A673 (cell line): ENCODE results near the gene SHLD2. TPM values are rescaled to one million over a fixed set of nuclear protein-coding genes. Genes with fewer than 3 reads are reported as not detected.
"Not testable (repeated sequence)": the region's sequence is repeated elsewhere in the genome, so short reads cannot be mapped to it uniquely, and the experiment has no call there.

Experiments used
- BruUV-seq: library from RNA; stranded (reverse); fragments of 400-500 nt; replicated peaks from 2 replicates; lab custom pipeline; 2021; lab: Mats Ljungman, UMichigan
- CTCF ChIA-PET: fragments of 300-600 bp; sonication (Branson Sonifier 250); formaldehyde crosslinking; loops from one replicate; lab custom pipeline; 2022; ENCODE audit warnings: antibody characterized with exemption; lab: Charles Lee
- POLR2A ChIA-PET: fragments of 300-600 bp; sonication (Branson Sonifier 250); formaldehyde crosslinking; loops from one replicate; lab custom pipeline; 2022; ENCODE audit warnings: antibody characterized with exemption; ENCODE audit not compliant: low non-redundant PET; lab: Charles Lee
- DNase-seq: peaks from one replicate; pipeline ENCODE4 v3.0.0-alpha.2; 2015; ENCODE audit warnings: low spot score
- H3K27ac ChIP-seq: fragments of 200-600 bp; sonication (generic); 2 replicates; pipeline ENCODE4 v1.5.1; 2016; ENCODE audit warnings: mixed run types, low read depth, mild to moderate bottlenecking, mixed read lengths, antibody characterized with exemption, low read length; ENCODE audit not compliant: poor library complexity, severe bottlenecking
- H3K27me3 ChIP-seq: fragments of 200-600 bp; sonication (generic); replicated peaks from 2 replicates; pipeline ENCODE4 v1.6.1; 2017; ENCODE audit warnings: mixed run types, low read depth, mild to moderate bottlenecking, mixed read lengths, antibody characterized with exemption, low read length; ENCODE audit not compliant: insufficient read depth, poor library complexity
- H3K36me3 ChIP-seq: fragments of 200-600 bp; sonication (generic); 2 replicates; pipeline ENCODE4 v1.6.1; 2016; ENCODE audit warnings: mixed run types, mild to moderate bottlenecking, mixed read lengths, antibody characterized with exemption, low read length; ENCODE audit not compliant: insufficient read depth, poor library complexity, severe bottlenecking
- H3K4me1 ChIP-seq: fragments of 200-600 bp; sonication (generic); 2 replicates; pipeline ENCODE4 v1.6.1; 2017; ENCODE audit warnings: mixed run types, mild to moderate bottlenecking, mixed read lengths, antibody characterized with exemption, low read length; ENCODE audit not compliant: insufficient read depth, poor library complexity, severe bottlenecking
- H3K4me3 ChIP-seq: fragments of 200-600 bp; sonication (generic); 2 replicates; pipeline ENCODE4 v1.5.1; 2016; ENCODE audit warnings: low read depth, mixed run types, mild to moderate bottlenecking, mixed read lengths, low read length; ENCODE audit not compliant: poor library complexity, severe bottlenecking
- H3K9me3 ChIP-seq: fragments of 200-600 bp; sonication (generic); 2 replicates; pipeline ENCODE4 v1.6.1; 2016; ENCODE audit warnings: mixed run types, low read depth, mild to moderate bottlenecking, mixed read lengths, antibody characterized with exemption, low read length; ENCODE audit not compliant: poor library complexity, severe bottlenecking
- CTCF ChIP-seq: fragments of 300-800, 200-600 bp; sonication (generic); conservative IDR thresholded peaks from 2 replicates; pipeline ENCODE4 v1.5.1; 2017; ENCODE audit warnings: low read depth, mild to moderate bottlenecking, antibody characterized with exemption, low read length, moderate library complexity, mixed read lengths
- EZH2 ChIP-seq: fragments of 200-600 bp; sonication (generic); IDR thresholded peaks from 2 replicates; pipeline ENCODE4 v1.6.1; 2017; ENCODE audit warnings: borderline replicate concordance, low read depth, mild to moderate bottlenecking, mixed read lengths, antibody characterized with exemption, low read length; ENCODE audit not compliant: poor library complexity, severe bottlenecking
- intact Hi-C: fragments of 100-400 bp; cut with micrococcal nuclease; formaldehyde crosslinking; loops from one replicate; pipeline ENCODE4 v1.10.0; 2022; ENCODE audit not compliant: unreplicated experiment
- total RNA-seq: library from RNA; stranded (reverse); gene quantifications from 2 replicates; pipeline ENCODE4 v1.2.3, GENCODE V29; 2021

SHLD2 gene
- total RNA-seq, 1 experiment from 2014 or later: 36.7 TPM

GRCh38 chr10:87068281-87068680 is 26.7 kb upstream of the SHLD2 start:
- TF ChIP-seq CTCF: no peak
- Histone ChIP-seq H3K27me3 (no peaks in the 10 kb centered on the region), H3K4me1 (peaks cover 22% of the 10 kb centered on the region), H3K36me3 (peaks cover 20% of the 10 kb centered on the region), H3K4me3 (no peak overlapping the region), H3K9me3 (no peaks in the 10 kb centered on the region), H3K27ac (no peak overlapping the region)
- intact Hi-C loops: no loop called here
- no peak for DNase-seq
- no TSS peak for BruUV-seq
- ChIA-PET POLR2A (no interaction called here), CTCF (no interaction called here)

GRCh38 chr10:87072449-87072848 is 22.6 kb upstream of the SHLD2 start:
- DNase-seq: no peak
- H3K27me3 ChIP-seq: no peaks in the 10 kb centered on the region
- H3K36me3 ChIP-seq: peaks cover 30% of the 10 kb centered on the region
- no TSS peak for BruUV-seq
- H3K9me3 ChIP-seq: no peaks in the 10 kb centered on the region
- POLR2A ChIA-PET: no interaction called here
- CTCF ChIA-PET: no interaction called here
- H3K27ac ChIP-seq: no peak overlapping the region
- intact Hi-C loops: no loop called here
- no peak overlapping the region for H3K4me3 ChIP-seq
- TF ChIP-seq EZH2: no peak
- TF ChIP-seq CTCF: no peak
- no peaks in the 10 kb centered on the region for H3K4me1 ChIP-seq

GRCh38 chr10:87076421-87076820 is 18.6 kb upstream of the SHLD2 start:
- H3K9me3 ChIP-seq, H3K4me1 ChIP-seq, H3K4me3 ChIP-seq, CTCF ChIA-PET, H3K27me3 ChIP-seq, POLR2A ChIA-PET, BruUV-seq, H3K27ac ChIP-seq, DNase-seq, intact Hi-C loops: not testable (repeated sequence)
- peaks cover 22% of the 10 kb centered on the region for H3K36me3 ChIP-seq

DNA sequence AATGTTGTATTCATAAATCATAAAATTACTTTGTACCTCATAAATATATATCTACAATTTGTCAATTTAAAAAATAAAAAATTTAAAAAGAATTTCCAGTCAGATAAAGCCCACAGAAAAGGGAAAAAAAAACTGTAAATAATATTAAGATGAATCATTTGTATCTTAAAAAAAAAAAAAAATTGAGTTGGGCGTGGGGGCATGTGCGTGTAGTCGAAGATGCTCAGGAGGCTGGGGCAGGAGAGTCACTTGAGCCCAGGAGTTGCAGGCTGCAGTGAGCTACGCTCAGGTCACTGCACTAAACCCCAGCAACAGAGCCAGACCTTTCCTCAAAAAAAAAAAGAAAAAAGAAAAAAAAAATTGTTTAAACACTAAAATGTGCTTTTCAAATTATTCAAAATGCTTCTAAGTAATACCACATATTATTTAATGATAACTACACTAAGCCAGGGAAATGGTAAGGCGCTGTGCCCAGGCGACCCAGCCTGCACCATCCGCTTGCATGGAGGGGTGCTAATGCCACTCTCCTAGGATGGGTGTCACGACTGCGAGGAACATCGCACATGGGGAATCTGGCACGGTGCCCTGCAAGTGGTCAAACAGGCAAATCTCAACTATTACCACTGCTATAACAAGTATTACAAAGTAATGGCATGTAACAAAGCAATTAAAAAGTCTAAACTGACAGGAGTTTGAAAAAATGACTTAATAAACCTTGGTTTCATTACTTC is 15.7 kb upstream of the SHLD2 start:
- Histone ChIP-seq H3K27me3 (no peaks in the 10 kb centered on the region), H3K9me3 (no peaks in the 10 kb centered on the region), H3K4me1 (peaks cover 17% of the 10 kb centered on the region), H3K36me3 (peaks cover 13% of the 10 kb centered on the region), H3K4me3 (no peak overlapping the region), H3K27ac (no peak overlapping the region)
- no peak for TF ChIP-seq CTCF
- TF ChIP-seq EZH2: no peak
- CTCF ChIA-PET: interaction anchor here (0.7 kb wide), 1 partner anchor 455 kb away, joined by 5 read pairs; no protein-coding TSS in a partner anchor
- intact Hi-C loops: no loop called here
- no TSS peak for BruUV-seq
- no peak for DNase-seq
- POLR2A ChIA-PET: interaction anchor here (0.6 kb wide), 1 partner anchor 671 kb away, joined by 3 read pairs; no protein-coding TSS in a partner anchor

DNA sequence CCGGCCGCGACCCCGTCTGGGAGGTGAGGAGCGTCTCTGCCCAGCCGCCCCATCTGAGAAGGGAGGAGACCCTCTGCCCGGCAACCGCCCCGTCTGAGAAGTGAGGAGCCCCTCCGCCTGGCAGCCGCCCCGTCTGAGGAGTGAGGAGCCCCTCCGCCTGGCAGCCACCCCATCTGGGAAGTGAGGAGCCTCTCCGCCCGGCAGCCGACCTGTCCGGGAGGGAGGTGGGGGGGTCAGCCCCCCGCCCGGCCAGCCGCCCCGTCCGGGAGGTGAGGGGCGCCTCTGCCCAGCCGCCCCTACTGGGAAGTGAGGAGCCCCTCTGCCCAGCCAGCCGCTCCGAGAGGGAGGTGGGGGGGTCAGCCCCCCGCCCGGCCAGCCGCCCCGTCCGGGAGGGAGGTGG is 14.4 kb upstream of the SHLD2 start:
- BruUV-seq, H3K9me3 ChIP-seq, H3K27ac ChIP-seq, intact Hi-C loops, H3K36me3 ChIP-seq, POLR2A ChIA-PET, H3K4me3 ChIP-seq, DNase-seq, CTCF ChIA-PET, H3K27me3 ChIP-seq: not testable (repeated sequence)
- peaks cover 28% of the 10 kb centered on the region for H3K4me1 ChIP-seq
